Endothelial cell of hepatic sinusoid (primary cell): ENCODE data around the gene SCMH1.

Experiments used
- in situ Hi-C: cut with HindIII; loops from 2 replicates; pipeline ENCODE4 v1.10.0; 2017; ENCODE audit warnings: low sequenced_read_pairs

The SCMH1 gene

GRCh38 chr1:41033272-41033671 lies 208.8 kb downstream of the SCMH1 start:
- in situ Hi-C loops: no loop called here

- in situ Hi-C loops: no loop called here
These were observed 210.0 kb downstream of the SCMH1 start for GRCh38 chr1:41032147-41032546.

GRCh38 chr1:41030872-41031616 lies 211.1 kb downstream of the SCMH1 start:
- in situ Hi-C loops: no loop called here

- in situ Hi-C loops: no loop called here
These were observed 214.0 kb downstream of the SCMH1 start for GRCh38 chr1:41028034-41028642.

DNA sequence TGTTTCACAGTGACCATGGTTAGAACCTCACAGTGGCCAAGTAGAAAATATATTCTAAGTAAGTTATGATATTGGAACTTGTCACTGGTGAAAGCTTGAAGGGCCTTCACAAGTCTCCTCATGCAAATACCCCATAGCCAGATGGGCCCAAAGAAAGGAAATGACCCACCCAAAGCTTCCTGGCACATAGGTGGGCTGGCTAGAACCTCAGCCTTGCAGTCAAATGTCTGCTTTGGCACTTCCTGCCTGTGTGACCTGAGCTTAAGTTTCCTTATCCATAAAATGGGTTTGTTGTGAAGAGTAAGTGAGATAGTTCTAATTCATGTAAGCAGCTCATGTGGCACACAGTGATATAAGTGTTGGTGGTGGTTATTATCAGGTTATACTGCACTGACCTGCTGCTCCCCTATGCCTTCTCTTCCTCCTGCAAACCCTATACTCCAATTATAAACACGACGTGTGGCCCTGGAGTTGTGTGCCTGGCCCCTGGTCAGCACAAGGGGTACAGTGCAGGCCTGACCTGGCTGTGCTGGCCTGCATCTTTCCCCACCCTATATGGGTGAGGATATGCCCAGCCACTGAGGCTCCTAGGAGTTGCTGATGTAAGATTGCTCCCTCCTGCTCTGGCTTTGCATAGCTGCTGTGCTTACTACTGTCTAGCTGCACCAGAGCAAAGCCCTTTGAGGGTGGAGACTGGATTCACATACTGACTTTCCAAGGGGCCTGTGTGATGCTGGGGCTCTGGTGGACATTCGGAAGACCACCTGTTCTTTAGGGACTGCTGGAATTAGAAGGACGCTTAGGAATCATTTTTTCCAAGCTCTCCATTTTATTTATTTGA lies 215.9 kb downstream of the SCMH1 start:
- in situ Hi-C loops: no loop called here

GRCh38 chr1:41024953-41025352 lies 217.2 kb downstream of the SCMH1 start:
- in situ Hi-C loops: no loop called here

- in situ Hi-C loops: no loop called here
These were observed 218.7 kb downstream of the SCMH1 start for GRCh38 chr1:41023279-41023990.

- in situ Hi-C loops: no loop called here
These were observed 219.7 kb downstream of the SCMH1 start for GRCh38 chr1:41022424-41022823.

DNA sequence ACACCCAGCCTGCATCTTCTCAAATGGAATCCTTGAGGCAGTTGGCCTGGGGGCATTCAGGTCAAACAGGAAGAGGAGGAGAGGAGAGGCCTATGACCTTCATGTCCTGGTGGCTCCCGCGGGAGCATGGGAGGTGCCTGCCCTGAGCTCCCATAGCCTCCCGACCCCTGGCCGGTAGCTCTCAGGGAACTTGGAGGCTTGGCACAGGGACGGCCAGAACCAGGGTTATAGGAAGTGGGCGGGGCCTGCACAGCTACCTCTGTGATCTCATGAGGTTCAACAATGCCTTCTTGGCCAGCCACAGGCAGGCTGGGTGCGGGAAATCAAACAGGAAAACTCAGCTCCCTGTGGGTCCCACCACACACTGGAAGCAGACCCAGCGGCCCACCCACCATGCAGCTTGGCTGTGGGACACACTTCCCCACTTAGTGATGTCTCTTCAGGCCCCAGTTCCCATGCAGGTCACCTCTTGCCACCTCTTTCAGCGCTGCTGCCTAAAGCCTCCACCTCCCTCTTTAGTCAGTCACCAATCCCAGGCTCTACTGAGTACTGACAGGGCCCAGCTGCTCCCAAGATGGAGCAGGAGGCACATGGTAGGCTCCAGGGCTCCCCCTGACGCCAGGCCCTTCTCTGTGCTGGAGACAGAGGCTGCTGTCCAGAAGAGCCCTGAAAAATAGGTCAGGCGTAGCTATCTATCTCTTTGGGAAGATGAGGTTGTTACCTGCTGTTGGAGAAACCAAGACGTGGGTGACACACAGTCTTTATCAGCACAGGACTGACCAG lies 220.4 kb downstream of the SCMH1 start, which contains the start of gene SLFNL1:
SLFNL1 (minus strand) TSS at position 200 of the 783 bp plus-strand sequence. CDS start 1,065 bp downstream, outside the sequence.
- in situ Hi-C loops: no loop called here

GRCh38 chr1:41020654-41021053 lies 221.5 kb downstream of the SCMH1 start:
- in situ Hi-C loops: no loop called here

DNA sequence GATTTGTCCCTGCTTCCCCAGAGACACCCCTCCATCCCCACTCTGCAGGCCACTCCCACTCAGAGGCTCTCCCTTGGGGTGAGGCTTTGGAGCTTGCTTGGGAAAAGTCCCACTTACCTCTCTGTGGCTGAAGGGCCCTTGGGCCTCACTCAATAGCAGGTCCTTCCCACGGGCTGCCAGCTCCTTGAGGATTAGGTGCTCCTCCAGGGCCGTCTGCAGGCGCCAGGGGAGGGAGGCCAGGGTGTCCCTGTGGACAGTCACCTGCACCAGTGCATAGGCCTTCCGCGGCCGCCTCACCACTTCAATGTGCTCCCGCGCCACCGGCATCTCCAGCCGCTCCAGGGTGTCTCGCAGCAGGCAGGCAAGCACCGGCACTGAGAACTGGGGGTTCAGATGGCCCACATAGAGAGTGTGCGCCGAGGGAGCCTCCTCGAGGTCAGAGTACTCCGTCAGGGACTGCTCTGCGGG lies 222.0 kb downstream of the SCMH1 start:
- in situ Hi-C loops: no loop called here

GRCh38 chr1:41019353-41019745 lies 222.8 kb downstream of the SCMH1 start:
- in situ Hi-C loops: no loop called here

- in situ Hi-C loops: no loop called here
These were observed 224.1 kb downstream of the SCMH1 start for GRCh38 chr1:41018018-41018410.

- in situ Hi-C loops: no loop called here
These were observed 224.7 kb downstream of the SCMH1 start for GRCh38 chr1:41017141-41018017.

DNA sequence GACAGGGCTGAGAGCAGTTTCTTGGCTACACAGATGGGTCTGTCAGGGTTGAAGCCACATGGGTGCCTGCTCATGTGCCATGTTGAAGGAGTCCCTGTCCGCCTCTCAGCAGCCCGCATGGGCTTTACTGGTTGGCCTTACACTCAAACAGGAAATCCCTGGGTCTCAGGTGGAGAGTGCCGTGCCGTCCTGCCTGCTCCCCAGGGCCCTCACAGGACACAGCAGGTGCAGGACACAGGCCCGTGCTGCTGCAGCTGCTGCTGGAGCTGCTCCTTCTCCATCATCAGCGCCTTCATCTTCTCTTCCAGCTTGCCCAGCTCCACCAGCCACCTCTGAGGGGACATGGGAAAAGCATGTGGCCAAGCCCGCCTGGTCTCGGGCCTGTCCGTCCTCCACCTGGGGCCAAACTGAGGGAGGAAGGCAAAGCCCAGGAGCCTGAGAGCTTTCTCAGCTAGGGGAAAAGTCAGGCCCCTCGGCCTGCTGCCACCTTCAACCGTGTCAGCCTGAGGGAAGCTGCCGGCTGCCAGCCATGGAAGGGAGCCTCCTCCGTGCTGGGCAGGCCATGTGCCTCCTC lies 226.1 kb downstream of the SCMH1 start:
- in situ Hi-C loops: no loop called here

DNA sequence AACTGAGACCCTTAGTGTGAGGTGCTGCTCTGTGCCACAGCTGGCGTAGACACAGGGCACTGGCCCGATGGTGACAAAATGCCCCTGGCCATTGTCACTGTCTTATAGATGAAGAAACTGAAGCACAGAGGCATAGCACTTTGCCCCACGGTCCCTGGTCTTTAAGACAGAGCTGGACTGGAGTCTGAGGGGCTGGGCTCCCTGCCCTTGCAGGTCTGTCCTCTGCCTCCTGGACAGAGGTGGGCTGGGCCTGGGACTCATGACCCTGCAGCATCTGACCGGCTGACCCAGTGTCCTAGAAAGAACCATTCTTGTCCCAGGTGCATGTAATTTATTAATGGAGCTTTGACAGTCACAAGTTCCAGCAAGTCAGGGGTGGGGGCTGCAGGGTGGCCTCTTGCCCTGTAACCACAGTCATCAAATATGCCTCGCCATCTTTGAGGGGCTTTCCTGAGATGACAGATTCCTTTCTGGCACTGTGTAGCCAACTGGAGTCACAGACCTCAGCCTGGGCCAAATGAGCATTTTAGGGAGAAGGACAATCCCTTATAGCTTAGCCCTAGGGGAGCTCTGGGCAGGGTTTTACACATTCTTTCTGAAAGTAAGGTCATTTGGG lies 226.7 kb downstream of the SCMH1 start:
- in situ Hi-C loops: no loop called here

DNA sequence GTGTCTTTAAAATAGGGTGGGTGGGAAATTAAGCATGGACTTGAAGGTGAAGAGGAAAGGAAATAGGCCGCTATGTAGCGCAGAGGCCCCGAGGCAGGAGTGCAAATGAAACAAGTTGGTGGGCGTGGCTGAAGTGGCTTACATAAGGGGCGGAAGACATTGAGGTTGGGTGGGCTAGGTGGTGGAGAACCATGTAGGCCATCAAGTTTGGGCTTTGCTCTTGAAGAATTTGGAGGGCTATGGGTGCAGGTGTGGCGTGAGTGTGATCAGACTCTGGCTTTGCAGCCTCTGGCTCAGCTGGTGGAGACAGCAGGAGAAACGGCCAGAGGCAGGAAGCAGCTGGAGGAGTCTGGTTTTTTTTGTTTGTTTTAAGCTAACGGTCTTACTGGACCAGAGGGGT lies 227.2 kb downstream of the SCMH1 start:
- in situ Hi-C loops: no loop called here

DNA sequence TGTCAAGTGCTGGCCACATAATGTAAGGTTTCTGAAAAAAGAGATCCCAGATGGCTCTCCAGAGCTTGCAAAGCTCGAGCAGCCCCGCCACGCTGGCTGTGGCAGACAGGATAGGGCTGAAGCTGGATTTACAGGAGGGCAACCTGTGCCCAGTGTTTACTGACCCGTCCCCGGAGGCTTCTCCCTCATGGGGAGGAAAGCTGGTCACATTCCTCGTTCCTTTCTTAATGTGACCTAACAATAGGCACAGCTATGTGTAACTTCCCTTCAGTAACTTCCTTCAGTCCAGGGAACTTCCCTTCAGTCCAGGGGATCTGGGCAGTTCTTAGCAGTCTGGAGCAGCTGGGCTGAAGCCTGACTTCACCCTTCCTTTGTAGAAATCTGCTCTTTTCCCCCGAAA lies 228.3 kb downstream of the SCMH1 start:
- in situ Hi-C loops: no loop called here
